Measurements from ENCODE around the gene MVD. TPM values are rescaled to one million over a fixed set of nuclear protein-coding genes. Genes with fewer than 3 reads are reported as not detected.

The MVD gene
- total and polyA plus RNA-seq, 2 of the 13 experiments (the other 11 are each of a cell fraction or from before 2014, with no cell fraction given), result 28.1 to 187 TPM

DNA sequence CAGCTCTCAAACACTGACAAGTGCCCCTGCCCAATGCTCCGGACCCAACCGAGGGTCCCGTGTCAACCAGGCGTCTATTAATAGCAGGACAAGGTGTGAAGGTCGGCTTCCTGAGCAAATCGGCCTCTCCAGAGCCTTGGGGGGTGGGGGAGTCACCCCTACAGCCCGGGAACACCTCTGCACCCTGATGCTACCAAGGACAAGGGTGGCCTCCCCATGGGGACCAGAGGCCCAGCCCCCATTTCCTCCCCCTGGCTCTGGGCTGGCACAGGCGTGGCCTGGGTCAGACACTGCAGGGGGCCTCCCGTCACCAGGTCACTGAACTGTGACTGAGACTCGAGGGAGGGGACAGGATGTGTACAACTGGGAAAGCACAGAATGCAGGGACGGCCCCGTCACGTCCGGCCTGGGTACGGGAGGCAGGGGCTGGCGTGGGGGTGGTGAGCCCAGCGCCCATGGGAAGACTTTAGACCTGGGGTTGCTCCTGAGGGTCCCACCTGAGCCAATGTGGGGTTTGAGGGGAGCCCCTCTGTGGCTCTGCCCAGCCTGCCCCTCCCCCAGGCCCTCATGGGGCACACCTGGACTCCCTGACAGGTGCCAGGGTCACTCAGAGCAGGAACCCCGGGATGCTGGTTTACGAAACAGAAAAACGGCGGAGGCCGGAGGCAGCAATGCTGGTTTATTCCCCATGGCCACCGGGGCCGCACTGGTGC lies 11.5 kb downstream of the MVD start (continued):
- TF ChIP-seq, protein P1, sequence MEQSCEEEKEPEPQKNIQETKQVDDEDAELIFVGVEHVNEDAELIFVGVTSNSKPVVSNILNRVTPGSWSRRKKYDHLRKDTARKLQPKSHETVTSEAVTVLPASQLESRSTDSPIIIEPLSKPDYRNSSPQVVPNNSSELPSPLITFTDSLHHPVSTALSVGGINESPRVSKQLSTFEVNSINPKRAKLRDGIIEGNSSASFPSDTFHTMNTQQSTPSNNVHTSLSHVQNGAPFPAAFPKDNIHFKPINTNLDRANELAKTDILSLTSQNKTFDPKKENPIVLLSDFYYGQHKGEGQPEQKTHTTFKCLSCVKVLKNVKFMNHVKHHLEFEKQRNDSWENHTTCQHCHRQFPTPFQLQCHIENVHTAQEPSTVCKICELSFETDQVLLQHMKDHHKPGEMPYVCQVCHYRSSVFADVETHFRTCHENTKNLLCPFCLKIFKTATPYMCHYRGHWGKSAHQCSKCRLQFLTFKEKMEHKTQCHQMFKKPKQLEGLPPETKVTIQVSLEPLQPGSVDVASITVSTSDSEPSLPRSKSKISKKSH (CRISPR knock-in tag; IDR thresholded peaks at IDR 0.05; ENCODE audit: borderline replicate concordance), result peak; percentile 93; the same call in 1 of the 2 replicates
- no peak; the same call in 1 of the 2 replicates for TF ChIP-seq ZNF343 (CRISPR knock-in tag; IDR thresholded peaks at IDR 0.05)
- TF ChIP-seq, protein P2, sequence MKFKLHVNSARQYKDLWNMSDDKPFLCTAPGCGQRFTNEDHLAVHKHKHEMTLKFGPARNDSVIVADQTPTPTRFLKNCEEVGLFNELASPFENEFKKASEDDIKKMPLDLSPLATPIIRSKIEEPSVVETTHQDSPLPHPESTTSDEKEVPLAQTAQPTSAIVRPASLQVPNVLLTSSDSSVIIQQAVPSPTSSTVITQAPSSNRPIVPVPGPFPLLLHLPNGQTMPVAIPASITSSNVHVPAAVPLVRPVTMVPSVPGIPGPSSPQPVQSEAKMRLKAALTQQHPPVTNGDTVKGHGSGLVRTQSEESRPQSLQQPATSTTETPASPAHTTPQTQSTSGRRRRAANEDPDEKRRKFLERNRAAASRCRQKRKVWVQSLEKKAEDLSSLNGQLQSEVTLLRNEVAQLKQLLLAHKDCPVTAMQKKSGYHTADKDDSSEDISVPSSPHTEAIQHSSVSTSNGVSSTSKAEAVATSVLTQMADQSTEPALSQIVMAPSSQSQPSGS (CRISPR knock-in tag; IDR thresholded peaks at IDR 0.05), result peak; percentile 87
- TF ChIP-seq ZNF850 (CRISPR knock-in tag; conservative IDR thresholded peaks at IDR 0.05), result no peak; the same call in 1 of the 2 replicates
- no peak for TF ChIP-seq SYNCRIP (IDR thresholded peaks at IDR 0.05; ENCODE audit: insufficient read depth, low read depth, low read length)
- TF ChIP-seq POLR2A (IDR thresholded peaks at IDR 0.05; ENCODE audit: insufficient read depth in 1 of 2, low read depth in 2 of 2, low read length in 2 of 2), result no peak; a peak in 1 of 4 replicates
- TF ChIP-seq, protein P3, sequence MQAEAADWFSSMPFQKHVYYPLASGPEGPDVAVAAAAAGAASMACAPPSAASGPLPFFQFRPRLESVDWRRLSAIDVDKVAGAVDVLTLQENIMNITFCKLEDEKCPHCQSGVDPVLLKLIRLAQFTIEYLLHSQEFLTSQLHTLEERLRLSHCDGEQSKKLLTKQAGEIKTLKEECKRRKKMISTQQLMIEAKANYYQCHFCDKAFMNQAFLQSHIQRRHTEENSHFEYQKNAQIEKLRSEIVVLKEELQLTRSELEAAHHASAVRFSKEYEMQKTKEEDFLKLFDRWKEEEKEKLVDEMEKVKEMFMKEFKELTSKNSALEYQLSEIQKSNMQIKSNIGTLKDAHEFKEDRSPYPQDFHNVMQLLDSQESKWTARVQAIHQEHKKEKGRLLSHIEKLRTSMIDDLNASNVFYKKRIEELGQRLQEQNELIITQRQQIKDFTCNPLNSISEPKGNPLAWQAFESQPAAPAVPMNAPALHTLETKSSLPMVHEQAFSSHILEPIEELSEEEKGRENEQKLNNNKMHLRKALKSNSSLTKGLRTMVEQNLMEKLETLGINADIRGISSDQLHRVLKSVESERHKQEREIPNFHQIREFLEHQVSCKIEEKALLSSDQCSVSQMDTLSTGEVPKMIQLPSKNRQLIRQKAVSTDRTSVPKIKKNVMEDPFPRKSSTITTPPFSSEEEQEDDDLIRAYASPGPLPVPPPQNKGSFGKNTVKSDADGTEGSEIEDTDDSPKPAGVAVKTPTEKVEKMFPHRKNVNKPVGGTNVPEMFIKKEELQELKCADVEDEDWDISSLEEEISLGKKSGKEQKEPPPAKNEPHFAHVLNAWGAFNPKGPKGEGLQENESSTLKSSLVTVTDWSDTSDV (CRISPR knock-in tag; IDR thresholded peaks at IDR 0.05), result no peak
- peak; percentile 88 for TF ChIP-seq NFKB2 (CRISPR knock-in tag; IDR thresholded peaks at IDR 0.05; ENCODE audit: borderline replicate concordance)
- TF ChIP-seq ZNF17 (CRISPR knock-in tag; IDR thresholded peaks at IDR 0.05), result peak; percentile 92; the same call in 1 of the 2 replicates
- TF ChIP-seq, protein P4, sequence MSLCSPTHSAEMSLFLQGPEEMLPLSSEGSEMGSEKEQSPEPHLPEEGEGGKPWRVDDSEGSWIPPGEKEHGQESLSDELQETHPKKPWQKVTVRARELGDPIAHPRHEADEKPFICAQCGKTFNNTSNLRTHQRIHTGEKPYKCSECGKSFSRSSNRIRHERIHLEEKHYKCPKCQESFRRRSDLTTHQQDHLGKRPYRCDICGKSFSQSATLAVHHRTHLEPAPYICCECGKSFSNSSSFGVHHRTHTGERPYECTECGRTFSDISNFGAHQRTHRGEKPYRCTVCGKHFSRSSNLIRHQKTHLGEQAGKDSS (CRISPR knock-in tag; IDR thresholded peaks at IDR 0.05; ENCODE audit: borderline replicate concordance, low read depth), result peak; percentile 95
- 0 out of 2 replicates have a peak, but pooled peaks have one; percentile 18 for TF ChIP-seq GLI4 (CRISPR knock-in tag; IDR thresholded peaks at IDR 0.05; ENCODE audit: borderline replicate concordance)
- peak; percentile 91 for TF ChIP-seq FOXK2 (IDR thresholded peaks at IDR 0.05)
- TF ChIP-seq ZNF460 (CRISPR knock-in tag; IDR thresholded peaks at IDR 0.05; ENCODE audit: borderline replicate concordance), result peak; percentile 65; the same call in 1 of the 2 replicates
- no peak for TF ChIP-seq ZFP36L2 (CRISPR knock-in tag; IDR thresholded peaks at IDR 0.05)
- peak; percentile 64; the same call in 1 of the 2 replicates for TF ChIP-seq FOXJ3 (CRISPR knock-in tag; IDR thresholded peaks at IDR 0.05; ENCODE audit: borderline replicate concordance)
- TF ChIP-seq ZNF883 (CRISPR knock-in tag; IDR thresholded peaks at IDR 0.05; ENCODE audit: not compliant biosample characterization), result peak; percentile 23
- TF ChIP-seq HOXA3 (CRISPR knock-in tag; IDR thresholded peaks at IDR 0.05), result peak; percentile 82; the same call in 1 of the 2 replicates
- TF ChIP-seq NFIC (IDR thresholded peaks at IDR 0.05; ENCODE audit: low read length), result no peak; the same call in 1 of the 2 replicates
- TF ChIP-seq NBN (conservative IDR thresholded peaks at IDR 0.05), result no peak
- TF ChIP-seq FIP1L1 (IDR thresholded peaks at IDR 0.05; ENCODE audit: borderline replicate concordance, insufficient read depth, low read depth, low read length), result 0 out of 2 replicates have a peak, but pooled peaks have one; percentile 60
- no peak for TF ChIP-seq CAMTA2 (CRISPR knock-in tag; IDR thresholded peaks at IDR 0.05; ENCODE audit: borderline replicate concordance)
- no peak for TF ChIP-seq ZNF274 (CRISPR knock-in tag; IDR thresholded peaks at IDR 0.05)
- peak; percentile 41 for TF ChIP-seq HCFC1 (IDR thresholded peaks at IDR 0.05; ENCODE audit: low read depth, low read length)
- no peak for TF ChIP-seq FLYWCH1 (CRISPR knock-in tag; IDR thresholded peaks at IDR 0.05)

Measured in HepG2 (cell line).